ENCODE results near the gene VCL. TPM values are rescaled to one million over a fixed set of nuclear protein-coding genes. Genes with fewer than 3 reads are reported as not detected.

Gene VCL
- total RNA-seq, 1 experiment from 2014 or later = 106 TPM

GRCh38 chr10:73998623-73998928 lies 660 bp downstream of the VCL start:
- Histone ChIP-seq H3K27ac (ENCODE audit: low read depth, low read length) (peak overlapping the region; percentile 50), H3K36me3 (ENCODE audit: control insufficient read depth in 1 of 2, insufficient read depth in 2 of 2, low read length in 2 of 2) (peaks cover 0 to 3% of the 10 kb centered on the region in 2 experiments; a peak in 1 of 4 replicates), H2AFZ (ENCODE audit: low read depth, low read length, poor library complexity, severe bottlenecking) (no peak overlapping the region), H4K20me1 (ENCODE audit: insufficient read depth) (peaks cover 8% of the 10 kb centered on the region; the same call in 1 of the 2 replicates), H3K4me3 (replicated peaks in 1 of 2; ENCODE audit: low read depth in 1 of 2, low read length in 2 of 2) (peak overlapping the region; percentile 95 to 98), H3K4me2 (ENCODE audit: low read length) (peak overlapping the region; percentile 81), H3K79me2 (ENCODE audit: insufficient read depth, low read length) (peaks cover 57% of the 10 kb centered on the region), H3K9me3 (ENCODE audit: control insufficient read depth in 1 of 2, insufficient read depth in 1 of 2, low read depth in 1 of 2, low read length in 2 of 2) (no peaks in the 10 kb centered on the region), H3K9ac (ENCODE audit: low read length) (peak overlapping the region; percentile 98), H3K27me3 (ENCODE audit: insufficient read depth, low read length) (no peaks in the 10 kb centered on the region), H3K9me2 (ENCODE audit: insufficient read depth) (no peaks in the 10 kb centered on the region), H3K4me1 (ENCODE audit: control insufficient read depth in 1 of 2, insufficient read depth in 2 of 2, low read length in 2 of 2) (peaks cover 8 to 48% of the 10 kb centered on the region in 2 experiments)
- DNase-seq (ENCODE audit: low read depth, low spot score) (no peak), ATAC-seq (no peak)
- intact Hi-C loops (cut with micrococcal nuclease) = loop anchor here (1.0 to 2.0 kb wide), 2 partner anchors 32 to 112 kb away; no protein-coding TSS in a partner anchor
- ChIA-PET POLR2A (interaction anchor here (1.2 to 2.1 kb wide), 5 partner anchors 14 to 110 kb away, joined by 5 to 9 read pairs (median 6); no protein-coding TSS in a partner anchor), CTCF (interaction anchor here (1.7 to 1.8 kb wide), 2 partner anchors 13 to 112 kb away, joined by 4 to 9 read pairs; no protein-coding TSS in a partner anchor), RAD21 (ENCODE audit: low non-redundant PET in 1 of 2, low total read pairs in 2 of 2, uncharacterized antibody in 2 of 2, unreplicated experiment in 2 of 2) (interaction anchor here in 1 of 2 experiments (1.2 kb wide), 1 partner anchor 83 kb away, joined by 4 read pairs; no protein-coding TSS in a partner anchor)
- TSS peak; percentile 54 for BruUV-seq (replicated peaks)
- TF ChIP-seq RAD21 (IDR thresholded peaks at IDR 0.05; ENCODE audit: low read depth) (no peak), EGR1 (IDR thresholded peaks at IDR 0.05; ENCODE audit: low read depth) (peak; percentile 49), FOSL1 (IDR thresholded peaks at IDR 0.05; ENCODE audit: low read depth) (no peak)

DNA sequence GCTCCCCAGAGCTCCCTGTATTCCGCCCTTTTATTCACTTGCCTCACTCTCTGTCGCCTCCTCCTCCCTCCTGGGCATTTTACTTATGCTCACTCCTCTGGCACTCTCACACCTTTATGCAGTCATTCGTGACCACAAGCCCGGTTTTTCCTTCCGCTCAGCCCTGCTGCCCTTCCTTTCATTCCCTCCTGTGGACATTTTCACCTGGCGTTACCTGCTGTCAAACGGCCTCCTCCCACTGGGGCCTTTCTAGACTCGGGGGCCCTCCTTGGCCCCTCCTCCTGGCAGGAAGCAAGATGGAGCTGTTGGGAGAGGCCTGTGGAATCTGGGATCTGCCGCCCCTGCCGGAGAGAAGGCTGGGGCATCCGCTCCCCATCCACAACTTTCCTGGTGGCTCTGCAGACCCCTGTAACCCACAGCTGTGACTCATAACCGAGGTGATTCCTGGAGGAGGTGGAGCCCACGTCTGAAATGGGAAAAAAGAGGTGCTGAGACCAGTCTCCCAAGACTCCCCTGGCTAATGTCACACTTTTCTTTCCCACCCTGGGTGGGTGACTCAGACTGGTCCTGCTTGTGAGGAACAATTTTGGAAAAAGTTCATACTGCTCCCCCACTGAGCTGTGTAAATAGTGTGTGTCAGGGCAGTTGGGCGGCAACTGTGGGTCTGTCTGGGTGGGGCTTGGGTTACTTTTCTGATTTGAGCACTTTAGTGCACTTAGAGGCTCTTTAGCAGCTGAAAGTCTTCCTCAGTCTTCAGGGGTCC lies 1.2 kb downstream of the VCL start:
- H3K36me3 ChIP-seq (ENCODE audit: control insufficient read depth in 1 of 2, insufficient read depth in 2 of 2, low read length in 2 of 2) = peaks cover 0 to 3% of the 10 kb centered on the region in 2 experiments; a peak in 1 of 4 replicates
- ChIA-PET RAD21 (ENCODE audit: low non-redundant PET in 1 of 2, low total read pairs in 2 of 2, uncharacterized antibody in 2 of 2, unreplicated experiment in 2 of 2) (interaction anchor here in 1 of 2 experiments (1.2 to 1.3 kb wide), 2 partner anchors 33 to 82 kb away, joined by 4 read pairs; no protein-coding TSS in a partner anchor), POLR2A (interaction anchor here (1.1 to 2.1 kb wide), 9 partner anchors 13 to 112 kb away, joined by 4 to 9 read pairs (median 6); no protein-coding TSS in a partner anchor), CTCF (interaction anchor here (1.2 to 1.8 kb wide), 4 partner anchors 10 to 113 kb away, joined by 3 to 9 read pairs (median 4); no protein-coding TSS in a partner anchor)
- peak overlapping the region; percentile 95 to 98 for H3K4me3 ChIP-seq (replicated peaks in 1 of 2; ENCODE audit: low read depth in 1 of 2, low read length in 2 of 2)
- no peaks in the 10 kb centered on the region for H3K27me3 ChIP-seq (ENCODE audit: insufficient read depth, low read length)
- no peaks in the 10 kb centered on the region for H3K9me2 ChIP-seq (ENCODE audit: insufficient read depth)
- peaks cover 12 to 50% of the 10 kb centered on the region in 2 experiments for H3K4me1 ChIP-seq (ENCODE audit: control insufficient read depth in 1 of 2, insufficient read depth in 2 of 2, low read length in 2 of 2)
- peaks cover 8% of the 10 kb centered on the region; the same call in 1 of the 2 replicates for H4K20me1 ChIP-seq (ENCODE audit: insufficient read depth)
- H3K9ac ChIP-seq (ENCODE audit: low read length) = peak overlapping the region; percentile 98
- peaks cover 62% of the 10 kb centered on the region for H3K79me2 ChIP-seq (ENCODE audit: insufficient read depth, low read length)
- DNase-seq (ENCODE audit: low read depth, low spot score) (peak; percentile 34), ATAC-seq (peak; percentile 49)
- intact Hi-C loops (cut with micrococcal nuclease) = loop anchor here (1.0 to 2.0 kb wide), 2 partner anchors 33 to 112 kb away; no protein-coding TSS in a partner anchor
- H3K4me2 ChIP-seq (ENCODE audit: low read length) = peak overlapping the region; percentile 81
- BruUV-seq (replicated peaks) = no TSS peak
- peak overlapping the region; percentile 50 for H3K27ac ChIP-seq (ENCODE audit: low read depth, low read length)
- no peak overlapping the region for H2AFZ ChIP-seq (ENCODE audit: low read depth, low read length, poor library complexity, severe bottlenecking)
- H3K9me3 ChIP-seq (ENCODE audit: control insufficient read depth in 1 of 2, insufficient read depth in 1 of 2, low read depth in 1 of 2, low read length in 2 of 2) = no peaks in the 10 kb centered on the region
- TF ChIP-seq SRF (IDR thresholded peaks at IDR 0.05; ENCODE audit: low read depth) (0 out of 2 replicates have a peak, but pooled peaks have one; percentile 10), JUND (IDR thresholded peaks at IDR 0.05) (peak; percentile 46; the same call in 1 of the 2 replicates), FOSL1 (IDR thresholded peaks at IDR 0.05; ENCODE audit: low read depth) (peak; percentile 47; the same call in 1 of the 2 replicates), YY1 (IDR thresholded peaks at IDR 0.05; ENCODE audit: extremely low read depth, insufficient replicate concordance, low read depth, low read length) (peak; percentile 78), SIN3A (IDR thresholded peaks at IDR 0.05; ENCODE audit: low read depth) (no peak), POLR2A (IDR thresholded peaks at IDR 0.05; ENCODE audit: borderline replicate concordance, extremely low read depth, insufficient read depth, insufficient read length) (no peak), ZFX (IDR thresholded peaks at IDR 0.05) (no peak), EGR1 (IDR thresholded peaks at IDR 0.05; ENCODE audit: low read depth) (no peak), ZNF274 (IDR thresholded peaks at IDR 0.05; ENCODE audit: low read depth, low read length) (no peak), SP1 (IDR thresholded peaks at IDR 0.05; ENCODE audit: low read depth) (peak; percentile 38), POLR2AphosphoS5 (IDR thresholded peaks at IDR 0.05; ENCODE audit: low read depth, low read length) (no peak; the same call in 1 of the 2 replicates), TCF7L2 (IDR thresholded peaks at IDR 0.05; ENCODE audit: borderline replicate concordance, extremely low read depth, insufficient read depth, insufficient read length) (no peak), EZH2 (IDR thresholded peaks at IDR 0.05) (no peak), ZBTB33 (IDR thresholded peaks at IDR 0.05; ENCODE audit: extremely low read depth, insufficient replicate concordance, low read length) (no peak), RAD21 (IDR thresholded peaks at IDR 0.05; ENCODE audit: low read depth) (peak; percentile 24; the same call in 1 of the 2 replicates)

Measured in HCT116 (cell line).